Ovary (tissue), 9 donors: ENCODE data around the gene NSFL1C. TPM values are rescaled to one million over a fixed set of nuclear protein-coding genes. Genes with fewer than 3 reads are reported as not detected.

Experiments used
- DNase-seq, 5 donors: peaks; one replicate each; pipeline ENCODE4 v3.0.0-alpha.2; 2019 to 2020
- H3K27ac ChIP-seq, 2 donors: fragments of 200-600 bp; one replicate each; pipeline versions ENCODE4 v1.5.1 to v1.8.0; 2019 to 2022
- H3K27me3 ChIP-seq: fragments of 200-600 bp; one replicate; pipeline ENCODE4 v1.8.0; 2022
- H3K36me3 ChIP-seq: fragments of 200-600 bp; sonication (generic); one replicate; pipeline ENCODE4 v1.5.1; 2019
- H3K4me1 ChIP-seq: one replicate; pipeline ENCODE4 v1.8.1; 2013; ENCODE audit warnings: mild to moderate bottlenecking, moderate library complexity; ENCODE audit not compliant: insufficient read depth
- H3K4me3 ChIP-seq: fragments of 200-600 bp; sonication (generic); one replicate; pipeline ENCODE4 v1.5.1; 2017
- H3K9me3 ChIP-seq, 2 donors: fragments of 200-600 bp in 1 of 2; sonication (generic) in 1 of 2; one replicate each; pipeline versions ENCODE4 v1.5.1 to v1.8.1; 2013 to 2019; ENCODE audit warnings: mild to moderate bottlenecking in 1 of 2, moderate library complexity in 1 of 2
- CTCF ChIP-seq, 3 donors: fragments of 450-650 bp in 2 of 3; fragments of 200-600 bp in 1 of 3; IDR thresholded peaks; one replicate each; pipeline versions ENCODE4 v1.5.1 to v1.8.0; 2016 to 2022; ENCODE audit warnings: antibody characterized with exemption in 3 of 3, mild to moderate bottlenecking in 1 of 3
- EP300 ChIP-seq: sonication (generic); formaldehyde crosslinking; IDR thresholded peaks from one replicate; pipeline ENCODE4 v1.6.1; 2017; ENCODE audit warnings: antibody characterized with exemption
- POLR2A ChIP-seq: fragments of 450-650 bp; IDR thresholded peaks from one replicate; pipeline ENCODE4 v1.6.1; 2017; ENCODE audit warnings: antibody characterized with exemption, mild to moderate bottlenecking, moderate library complexity
- WGBS, 3 donors: extraction: QIAGEN DNeasy Blood & Tissue Kit in 1 of 3; methylation state at CpG; one replicate each; pipeline versions ENCODE4 v1.1.5 to v1.1.7; 2013 to 2017; 5-methylcytosine and 5-hydroxymethylcytosine counted together
- intact Hi-C, 4 donors: fragments of 100-400 bp; cut with DNase I; formaldehyde crosslinking; loops; one replicate each; pipeline versions ENCODE4 v1.11.0 to v1.15.1; 2022 to 2023
- polyA plus RNA-seq, 2 donors: library from polyadenylated mRNA; stranded (reverse); fragments of 200-250 nt in 1 of 2; fragments of 350-450 nt in 1 of 2; fragmentation: Illumina TruSeq in 1 of 2; extraction: RNeasy Lipid Tissue Mini Kit (QIAGEN cat#74804) in 1 of 2; gene quantifications; one replicate each; pipeline ENCODE4 v1.2.3, GENCODE V29; 2013 to 2014
- total RNA-seq, 7 donors: library from RNA; depleted of rRNA in 2 of 7; stranded (reverse); fragments of >200 nt in 2 of 7; fragmentation: NEBNext Ultra II Directional in 3 of 7; extraction: Animal tissue kit (Norgen Biotek cat#: 25700) in 3 of 7; gene quantifications; one replicate each; pipeline versions ENCODE4 v1.1.0 to v1.2.4, GENCODE V29; 2016 to 2023
- donor health status: DM: no; HTN: no; CAD: no; lungs with moderate emphysema.
- donor health status: DM: no; HTN: no; CAD: no.
- donor health status: Bipolar disorder and iron deficiency.
- donor health status: DM: yes; HTN: yes; CAD: no.
- donor health status: DM: no; HTN: no; CAD: no.
- donor health status: DM: yes; HTN: yes; CAD: no.

NSFL1C gene
- total and polyA plus RNA-seq, 9 donors, result 23.4 to 105 (median 63.2) TPM

GRCh38 chr20:1430004-1430451, 36.6 kb downstream of the NSFL1C start:
- intact Hi-C loops, result no loop called here
- Histone ChIP-seq H3K36me3 (no peaks in the 10 kb centered on the region), H3K4me3 (no peak overlapping the region), H3K27me3 (no peaks in the 10 kb centered on the region), H3K27ac (no peak overlapping the region), H3K4me1 (no peaks in the 10 kb centered on the region), H3K9me3 (no peaks in the 10 kb centered on the region)
- DNase-seq, result no peak
- TF ChIP-seq EP300 (no peak), CTCF (IDR thresholded peaks at IDR 0.05) (no peak), POLR2A (no peak)
- WGBS, 3 donors, result 73 to 79% (median 76%) methylated on average over 1 of the region's 1 CpG

- H3K4me1 ChIP-seq, result no peaks in the 10 kb centered on the region
- TF ChIP-seq POLR2A, result no peak
- TF ChIP-seq EP300, result no peak
- no peak for TF ChIP-seq CTCF (IDR thresholded peaks at IDR 0.05)
- no peaks in the 10 kb centered on the region for H3K9me3 ChIP-seq
- no peaks in the 10 kb centered on the region for H3K27me3 ChIP-seq
- no peak overlapping the region for H3K27ac ChIP-seq
- 71 to 89% (median 71%) methylated on average over 4 of the region's 4 CpGs for WGBS, 3 donors
- no peak overlapping the region for H3K4me3 ChIP-seq
- no peak for DNase-seq
- no peaks in the 10 kb centered on the region for H3K36me3 ChIP-seq
- intact Hi-C loops, result no loop called here
Measured at GRCh38 chr20:1429143-1429728, 37.4 kb downstream of the NSFL1C start.

- Histone ChIP-seq H3K9me3 (no peaks in the 10 kb centered on the region), H3K4me1 (no peaks in the 10 kb centered on the region), H3K4me3 (no peak overlapping the region), H3K36me3 (no peaks in the 10 kb centered on the region), H3K27ac (no peak overlapping the region), H3K27me3 (no peaks in the 10 kb centered on the region)
- WGBS, 3 donors, result 19 to 23% (median 20%) methylated on average over 3 of the region's 3 CpGs
- TF ChIP-seq CTCF (IDR thresholded peaks at IDR 0.05) (no peak), POLR2A (no peak)
- no peak for DNase-seq
- intact Hi-C loops, result no loop called here
Measured at GRCh38 chr20:1427457-1428054, 39.1 kb downstream of the NSFL1C start.

- no peak overlapping the region for H3K27ac ChIP-seq
- H3K27me3 ChIP-seq, result no peaks in the 10 kb centered on the region
- intact Hi-C loops, result no loop called here
- no peaks in the 10 kb centered on the region for H3K4me1 ChIP-seq
- 55 to 65% (median 65%) methylated on average over 4 of the region's 4 CpGs for WGBS, 3 donors
- H3K9me3 ChIP-seq, result no peaks in the 10 kb centered on the region
- TF ChIP-seq CTCF (IDR thresholded peaks at IDR 0.05), result no peak
- no peak for DNase-seq
- H3K36me3 ChIP-seq, result no peaks in the 10 kb centered on the region
- no peak overlapping the region for H3K4me3 ChIP-seq
Measured at GRCh38 chr20:1426231-1426849, 40.3 kb downstream of the NSFL1C start.
